ENCODE data around the gene HDGFL3.

HDGFL3 gene

DNA sequence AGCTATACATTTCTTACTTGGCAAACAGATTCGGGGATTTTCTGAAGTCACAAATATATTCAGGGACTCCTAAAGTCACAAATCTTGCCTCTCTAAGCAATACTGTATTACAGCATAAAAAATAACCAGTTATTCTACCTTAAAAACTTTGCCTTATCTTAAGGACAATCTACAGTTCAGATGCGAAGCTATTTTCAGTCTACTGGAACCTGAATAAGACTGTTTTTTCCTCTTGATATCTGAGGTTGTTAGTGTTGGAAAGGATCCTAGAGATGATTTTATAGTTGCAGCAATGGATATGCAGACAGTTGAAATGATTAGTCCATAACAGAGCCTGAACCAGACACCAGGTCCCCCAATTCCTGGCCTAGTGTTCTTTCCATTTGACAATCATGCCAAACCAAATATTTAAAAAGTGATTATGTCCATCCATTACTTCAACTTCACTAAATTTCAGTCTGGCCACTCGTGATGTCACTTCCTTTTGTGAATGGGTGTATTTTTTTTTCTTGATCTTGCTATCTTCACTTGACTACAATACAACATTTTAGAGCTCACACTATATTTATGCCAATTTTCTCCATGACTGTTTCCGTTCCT lies 1.8 kb downstream of the HDGFL3 start:
- TF ChIP-seq ZNF274 (IDR thresholded peaks at IDR 0.05; ENCODE audit: low read depth, low read length): no peak
- peak overlapping the region; percentile 75; the same call in 1 of the 2 replicates for H3K4me3 ChIP-seq (ENCODE audit: low read length)

DNA sequence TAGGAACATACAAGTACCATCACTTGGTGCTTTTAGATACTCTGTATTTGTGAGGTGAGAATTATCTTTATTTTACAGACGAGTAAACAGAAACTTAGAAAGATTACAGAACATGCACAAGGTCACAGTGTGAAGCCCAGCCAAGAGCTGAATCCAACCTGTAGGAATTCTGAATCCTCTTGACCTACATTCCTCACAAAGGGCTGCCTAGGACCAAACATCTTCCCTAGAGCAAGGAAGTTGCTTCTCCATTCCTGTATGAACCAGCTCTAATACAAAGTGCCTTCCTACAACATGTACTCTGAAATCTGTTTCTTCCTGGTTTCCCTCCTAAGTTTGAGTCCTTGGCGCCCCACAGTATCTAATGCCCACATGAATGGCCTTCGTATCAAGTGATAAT lies 2.9 kb downstream of the HDGFL3 start:
- H3K4me3 ChIP-seq (ENCODE audit: low read length): no peak overlapping the region
- no peak for TF ChIP-seq ZNF274 (IDR thresholded peaks at IDR 0.05; ENCODE audit: low read depth, low read length)

DNA sequence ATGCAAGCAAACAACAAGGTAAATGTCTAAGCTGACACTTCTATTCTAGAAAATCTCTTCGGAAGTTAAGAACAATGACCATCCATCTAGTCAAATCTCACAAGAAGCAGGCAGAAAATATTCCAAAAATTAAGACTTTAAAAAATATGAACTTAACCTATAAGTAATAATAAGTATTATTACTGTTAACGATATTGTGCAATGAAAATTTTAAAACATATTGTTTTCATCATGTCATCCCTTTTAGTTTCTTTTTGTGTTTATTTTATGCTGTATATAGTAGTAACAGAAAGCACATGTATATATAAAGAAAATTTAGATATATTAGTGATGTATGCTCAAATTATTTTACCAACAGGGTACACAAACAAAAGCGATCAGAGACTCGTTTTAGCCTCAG lies 4.1 kb downstream of the HDGFL3 start:
- no peak for TF ChIP-seq ZNF274 (IDR thresholded peaks at IDR 0.05; ENCODE audit: low read depth, low read length)
- H3K4me3 ChIP-seq (ENCODE audit: low read length): no peak overlapping the region

DNA sequence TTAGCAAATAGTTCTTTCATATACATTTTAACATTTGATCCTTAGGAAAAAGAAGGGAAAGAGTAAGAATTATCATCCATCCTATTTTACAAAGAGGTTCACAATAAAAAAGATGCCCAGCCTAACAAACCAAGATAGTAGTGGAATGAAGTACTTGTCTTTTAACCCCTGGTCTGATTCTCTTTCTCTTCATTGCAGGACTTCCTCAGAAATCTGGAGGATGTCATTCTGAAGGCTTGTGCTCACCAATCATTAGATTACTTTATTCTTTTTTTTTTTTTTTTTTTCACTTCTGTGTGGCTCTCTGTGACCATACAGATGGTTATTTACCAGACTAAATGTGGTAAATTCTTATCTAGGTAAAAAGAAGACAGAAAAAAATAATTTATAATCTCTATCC lies 7.0 kb downstream of the HDGFL3 start:
- H3K4me3 ChIP-seq (ENCODE audit: low read length): no peak overlapping the region
- no peak for TF ChIP-seq ZNF274 (IDR thresholded peaks at IDR 0.05; ENCODE audit: low read depth, low read length)

DNA sequence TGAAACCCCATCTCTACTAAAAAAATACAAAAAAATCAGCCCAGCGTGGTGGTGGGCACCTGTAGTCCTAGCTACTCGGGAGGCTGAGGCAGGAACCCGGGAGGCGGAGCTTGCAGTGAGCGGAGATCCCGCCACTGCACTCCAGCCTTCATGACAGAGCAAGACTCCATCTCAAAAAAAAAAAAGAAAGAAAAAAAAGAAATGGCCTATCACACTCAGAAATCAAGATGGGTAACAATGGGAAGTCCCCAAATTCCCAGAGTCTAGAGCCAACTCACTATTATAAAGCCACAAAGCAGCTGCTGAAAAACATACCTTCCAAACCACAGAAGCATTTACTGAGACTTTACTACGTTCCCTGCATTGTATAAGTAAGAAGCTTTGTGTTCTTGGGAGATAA lies 7.5 kb downstream of the HDGFL3 start:
- no peak for TF ChIP-seq ZNF274 (IDR thresholded peaks at IDR 0.05; ENCODE audit: low read depth, low read length)
- no peak overlapping the region for H3K4me3 ChIP-seq (ENCODE audit: low read length)

DNA sequence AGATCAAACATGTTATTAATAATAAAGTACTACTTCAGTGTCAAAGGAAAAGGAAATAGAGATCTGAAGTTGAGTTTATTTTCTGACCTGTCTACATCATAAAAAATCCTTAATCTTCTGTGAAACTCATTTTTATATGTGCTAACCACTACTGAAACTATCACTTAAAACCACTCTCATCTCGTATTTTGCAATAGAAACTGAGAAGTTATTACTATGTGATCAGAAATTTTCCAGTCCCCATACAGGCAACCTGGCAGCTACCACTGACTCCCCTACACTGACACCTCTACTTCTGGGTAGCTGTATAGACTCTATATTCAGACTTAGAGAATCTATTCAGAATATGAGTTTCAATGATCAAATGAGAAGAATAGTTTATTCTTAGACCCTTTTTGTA lies 8.3 kb downstream of the HDGFL3 start:
- no peak for TF ChIP-seq ZNF274 (IDR thresholded peaks at IDR 0.05; ENCODE audit: low read depth, low read length)
- no peak overlapping the region for H3K4me3 ChIP-seq (ENCODE audit: low read length)

DNA sequence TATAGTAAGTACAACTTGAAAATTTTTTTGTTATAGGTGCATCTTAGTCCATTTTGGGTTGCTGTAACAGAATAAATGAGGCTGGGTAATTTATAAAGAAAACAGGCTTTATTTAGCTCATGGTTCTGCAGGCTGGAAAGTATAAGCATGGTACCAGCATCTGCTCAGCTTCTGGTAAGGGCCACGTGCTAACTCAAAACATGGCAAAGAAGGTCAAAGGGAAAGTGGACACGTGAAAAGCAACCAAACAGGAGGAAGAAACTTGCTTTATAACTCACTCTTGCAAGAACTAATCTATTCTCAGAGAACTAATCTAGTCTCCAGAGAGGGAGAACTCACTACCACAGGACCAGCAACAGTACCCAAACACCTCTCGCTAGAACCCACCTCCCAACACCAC lies 9.1 kb downstream of the HDGFL3 start:
- TF ChIP-seq ZNF274 (IDR thresholded peaks at IDR 0.05; ENCODE audit: low read depth, low read length): no peak
- H3K4me3 ChIP-seq (ENCODE audit: low read length): peak overlapping the region; percentile 7; the same call in 1 of the 2 replicates

DNA sequence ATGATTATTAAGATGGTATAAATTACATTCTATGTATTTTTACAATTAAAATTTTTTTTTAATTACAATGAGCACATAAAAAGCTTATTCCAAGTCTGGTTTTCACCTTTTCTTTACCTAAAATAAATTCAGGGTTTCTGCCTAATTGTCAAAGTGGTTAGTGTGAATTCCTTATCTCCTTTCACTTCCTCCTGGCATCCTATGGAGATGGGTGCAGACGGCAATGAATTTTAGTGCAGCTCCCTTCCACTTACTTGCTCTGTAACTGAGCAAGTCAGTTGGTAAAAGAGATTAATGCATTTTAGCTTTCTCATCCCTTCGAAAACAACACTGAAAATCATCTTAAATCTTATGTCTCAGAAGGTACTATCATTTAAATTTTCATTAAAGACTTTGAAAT lies 13.1 kb downstream of the HDGFL3 start:
- no peak overlapping the region for H3K4me3 ChIP-seq (ENCODE audit: low read length)
- no peak for TF ChIP-seq ZNF274 (IDR thresholded peaks at IDR 0.05; ENCODE audit: low read depth, low read length)

DNA sequence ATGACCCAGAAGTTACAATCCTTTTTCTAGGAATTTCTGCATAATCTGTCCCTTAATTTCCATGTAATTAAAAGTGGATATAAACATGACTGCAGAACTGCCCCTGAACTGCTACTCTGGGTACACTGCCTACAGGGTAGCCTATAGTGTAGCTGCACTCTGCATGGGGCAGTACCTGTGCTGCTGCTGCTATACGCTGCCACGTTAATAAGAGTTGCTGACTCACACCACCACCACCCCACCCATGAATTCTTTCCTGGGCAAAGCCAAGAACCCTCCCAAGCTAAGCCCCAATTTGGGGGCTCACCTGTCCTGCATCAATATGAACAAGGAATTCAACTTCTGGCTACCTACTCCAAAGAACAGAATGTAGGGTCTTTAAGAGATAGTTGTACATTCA lies 13.9 kb downstream of the HDGFL3 start:
- no peak for TF ChIP-seq ZNF274 (IDR thresholded peaks at IDR 0.05; ENCODE audit: low read depth, low read length)
- no peak overlapping the region for H3K4me3 ChIP-seq (ENCODE audit: low read length)

DNA sequence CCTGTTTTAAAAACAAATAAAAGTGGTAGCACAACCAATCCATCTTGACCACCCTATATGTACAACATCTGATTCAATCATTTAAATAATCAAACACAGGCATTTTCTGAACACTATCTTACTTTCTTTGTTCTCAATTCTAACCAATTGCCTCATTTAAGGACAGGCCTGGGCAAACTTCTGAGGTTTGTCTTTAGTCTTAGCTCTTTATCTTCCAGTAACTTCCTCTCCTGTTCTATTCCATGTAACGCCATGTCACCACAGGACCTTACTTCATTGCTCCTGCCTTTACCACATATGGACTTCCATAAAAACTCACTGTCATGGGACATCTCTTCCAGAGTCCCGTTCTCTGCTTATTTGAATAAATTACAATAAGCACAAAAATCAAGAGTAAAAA lies 14.9 kb downstream of the HDGFL3 start:
- no peak overlapping the region for H3K4me3 ChIP-seq (ENCODE audit: low read length)

DNA sequence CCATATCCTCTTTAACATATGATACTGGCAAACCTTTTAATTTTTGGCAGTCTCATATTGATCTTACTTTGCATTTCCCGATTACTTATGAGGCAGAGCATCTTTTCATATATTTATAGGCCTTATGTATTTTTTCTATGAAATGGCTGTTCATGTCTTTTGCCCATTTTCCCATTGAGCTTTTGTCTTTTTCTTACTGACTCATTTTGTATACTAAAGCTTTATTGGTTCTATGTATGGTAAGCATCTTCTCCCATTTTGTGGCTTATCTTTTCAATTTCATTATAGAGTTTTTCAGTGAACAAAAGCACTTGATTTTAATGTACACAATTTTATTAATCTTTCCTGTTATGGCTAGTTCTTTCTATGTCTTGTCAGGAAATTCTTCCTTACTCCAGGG lies 17.2 kb downstream of the HDGFL3 start:
- no peak overlapping the region for H3K4me3 ChIP-seq (ENCODE audit: low read length)
- TF ChIP-seq ZNF274 (IDR thresholded peaks at IDR 0.05; ENCODE audit: low read depth, low read length): no peak

More for the DNA sequence above, 14.9 kb downstream of the HDGFL3 start:
- no peak for TF ChIP-seq ZNF274 (IDR thresholded peaks at IDR 0.05; ENCODE audit: low read depth, low read length)

DNA sequence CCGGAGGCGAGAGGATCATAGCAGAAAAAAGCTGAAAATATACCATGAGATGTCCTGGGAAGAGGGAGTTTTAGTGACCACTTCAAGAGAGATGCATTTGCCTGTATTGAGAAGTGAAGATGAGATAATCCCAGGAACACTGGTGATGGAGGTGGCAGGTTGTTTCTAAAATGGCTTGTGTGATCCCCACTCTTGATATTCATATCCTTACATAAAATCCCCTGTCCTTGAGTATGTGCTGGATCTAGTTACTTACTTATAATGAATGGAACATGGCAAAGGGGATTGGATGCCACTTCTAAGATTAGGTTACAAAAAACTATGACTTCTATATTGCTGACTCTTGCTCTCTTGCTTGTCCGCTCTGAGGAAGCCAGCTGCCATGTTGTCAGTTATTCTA lies 22.1 kb downstream of the HDGFL3 start:
- H3K4me3 ChIP-seq (ENCODE audit: low read length): no peak overlapping the region
- no peak for TF ChIP-seq ZNF274 (IDR thresholded peaks at IDR 0.05; ENCODE audit: low read depth, low read length)

DNA sequence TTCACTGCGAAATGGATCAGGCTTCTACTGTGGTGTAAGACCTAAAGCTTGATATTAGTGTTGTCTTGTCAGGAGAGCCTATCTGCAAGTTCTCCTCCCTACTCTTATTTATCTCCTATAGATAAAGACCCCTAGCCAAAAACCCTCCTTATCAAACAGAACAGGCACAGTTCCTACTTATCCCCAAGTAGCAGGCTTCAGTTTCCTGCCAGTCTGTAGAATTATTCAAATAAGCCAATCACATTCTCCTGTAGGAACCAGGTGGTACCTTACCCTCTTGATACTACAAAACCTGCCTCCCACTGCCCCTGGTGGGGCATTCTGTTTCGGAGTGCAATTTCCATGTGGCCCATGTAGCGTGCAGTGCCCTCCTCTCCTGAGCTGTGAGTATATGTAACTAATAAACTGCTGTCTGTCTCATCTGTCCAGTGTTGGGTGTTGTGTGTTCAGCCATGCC lies 28.7 kb downstream of the HDGFL3 start:
- H3K4me3 ChIP-seq (ENCODE audit: low read length): no peak overlapping the region
- TF ChIP-seq ZNF274 (IDR thresholded peaks at IDR 0.05; ENCODE audit: low read depth, low read length): no peak

DNA sequence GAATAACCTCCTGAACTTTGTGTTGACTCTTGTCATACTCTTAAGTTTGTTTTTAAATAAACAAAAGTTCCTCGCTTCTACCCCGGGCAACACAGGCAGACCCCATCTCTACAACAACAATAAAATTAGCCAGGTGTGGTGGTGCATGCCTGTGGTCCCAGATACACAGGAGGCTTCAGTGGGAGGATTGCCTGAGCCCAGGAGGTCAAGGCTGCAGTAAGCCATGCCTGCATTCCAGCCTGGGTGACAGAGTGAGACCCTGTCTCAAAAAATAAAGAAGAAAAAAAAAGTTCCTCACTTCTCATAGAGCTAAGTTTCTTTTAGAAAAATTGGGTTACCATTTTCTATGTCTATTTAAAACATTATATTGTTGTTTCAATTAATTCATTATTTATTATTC lies 29.2 kb downstream of the HDGFL3 start:
- no peak overlapping the region for H3K4me3 ChIP-seq (ENCODE audit: low read length)
- TF ChIP-seq ZNF274 (IDR thresholded peaks at IDR 0.05; ENCODE audit: low read depth, low read length): no peak

DNA sequence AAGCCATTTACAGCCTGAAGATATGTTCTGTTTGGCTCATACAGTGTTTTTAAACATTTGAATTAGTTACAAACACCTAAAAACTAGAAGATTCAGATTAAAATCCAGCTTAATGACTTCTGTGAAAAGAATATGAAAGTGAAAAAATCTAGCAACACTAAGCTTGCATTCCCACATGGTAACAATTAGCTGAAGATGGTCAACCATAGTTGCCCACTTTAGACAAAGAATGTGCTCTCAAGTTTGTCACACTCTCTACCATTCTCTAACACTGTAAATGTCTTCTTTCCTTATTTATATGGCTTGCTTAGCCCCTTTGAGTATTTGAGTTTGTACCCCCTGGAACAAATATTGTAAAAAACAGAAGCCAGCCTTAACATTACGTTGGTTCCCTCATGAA lies 32.7 kb downstream of the HDGFL3 start:
- no peak for TF ChIP-seq ZNF274 (IDR thresholded peaks at IDR 0.05; ENCODE audit: low read depth, low read length)
- no peak overlapping the region for H3K4me3 ChIP-seq (ENCODE audit: low read length)

All from GM08714 (cell line).